Liver (tissue), 9 donors: ENCODE data around the gene KSR2. TPM values are rescaled to one million over a fixed set of nuclear protein-coding genes. Genes with fewer than 3 reads are reported as not detected.

Experiments
- DNase-seq: peaks from one replicate; pipeline ENCODE4 v3.0.0-alpha.2; 2017; ENCODE audit warnings: low spot score
- H3K27ac ChIP-seq, 2 donors: one replicate each; pipeline ENCODE4 v1.7.0; 2013; ENCODE audit warnings: inconsistent platforms in 2 of 2, low read length in 2 of 2, control low read depth in 1 of 2, low read depth in 1 of 2, mild to moderate bottlenecking in 1 of 2
- H3K27me3 ChIP-seq, 4 donors: one replicate each; pipeline versions ENCODE4 v1.6.1 to v1.7.0; 2013; ENCODE audit warnings: low read length in 3 of 4, inconsistent platforms in 1 of 4, mild to moderate bottlenecking in 1 of 4, moderate library complexity in 1 of 4; ENCODE audit not compliant: control insufficient read depth in 4 of 4, insufficient read depth in 4 of 4
- H3K36me3 ChIP-seq, 4 donors: one replicate each; pipeline versions ENCODE4 v1.6.1 to v1.7.0; 2013; ENCODE audit warnings: low read length in 3 of 4, mild to moderate bottlenecking in 3 of 4, low read depth in 1 of 4, moderate library complexity in 1 of 4; ENCODE audit not compliant: control insufficient read depth in 4 of 4, insufficient read depth in 3 of 4
- H3K4me1 ChIP-seq, 4 donors: one replicate each; pipeline versions ENCODE4 v1.6.1 to v1.7.0; 2013; ENCODE audit warnings: low read length in 3 of 4, mild to moderate bottlenecking in 3 of 4, moderate library complexity in 1 of 4; ENCODE audit not compliant: control insufficient read depth in 4 of 4, insufficient read depth in 4 of 4
- H3K4me3 ChIP-seq, 3 donors: one replicate each; pipeline versions ENCODE4 v1.6.1 to v1.7.0; 2013; ENCODE audit warnings: low read length in 3 of 3, control low read depth in 1 of 3, low read depth in 1 of 3, mild to moderate bottlenecking in 1 of 3
- H3K9ac ChIP-seq, 2 donors: one replicate each; pipeline ENCODE4 v1.7.0; 2013; ENCODE audit warnings: low read length in 2 of 2, mild to moderate bottlenecking in 2 of 2, moderate library complexity in 2 of 2, control low read depth in 1 of 2, low read depth in 1 of 2
- H3K9me3 ChIP-seq, 4 donors: one replicate each; pipeline versions ENCODE4 v1.6.1 to v1.7.0; 2013; ENCODE audit warnings: low read length in 3 of 4; ENCODE audit not compliant: control insufficient read depth in 4 of 4
- FOXA2 ChIP-seq: IDR thresholded peaks from 2 replicates; pipeline ENCODE4 v1.6.1; 2016; ENCODE audit warnings: antibody characterized with exemption
- GABPA ChIP-seq, 2 donors: IDR thresholded peaks in 1 of 2; conservative IDR thresholded peaks in 1 of 2; 2 replicates each; pipeline ENCODE4 v1.6.1; 2016; ENCODE audit warnings: antibody characterized with exemption in 2 of 2, mild to moderate bottlenecking in 1 of 2, moderate library complexity in 1 of 2
- HNF4A ChIP-seq, 2 donors: conservative IDR thresholded peaks; 2 replicates each; pipeline ENCODE4 v1.6.1; 2016; ENCODE audit warnings: antibody characterized with exemption in 2 of 2, mild to moderate bottlenecking in 2 of 2
- HNF4G ChIP-seq: IDR thresholded peaks from 2 replicates; pipeline ENCODE4 v1.6.1; 2016; ENCODE audit warnings: antibody characterized with exemption
- JUND ChIP-seq, 2 donors: IDR thresholded peaks; 2 replicates each; pipeline ENCODE4 v1.6.1; 2016; ENCODE audit warnings: antibody characterized with exemption in 2 of 2
- NR2F2 ChIP-seq: IDR thresholded peaks from 2 replicates; pipeline ENCODE4 v1.6.1; 2016; ENCODE audit warnings: antibody characterized with exemption
- RAD21 ChIP-seq, 2 donors: IDR thresholded peaks; 2 replicates each; pipeline ENCODE4 v1.6.1; 2016; ENCODE audit warnings: antibody characterized with exemption in 2 of 2, mild to moderate bottlenecking in 2 of 2
- RXRA ChIP-seq, 2 donors: IDR thresholded peaks; 2 replicates each; pipeline ENCODE4 v1.6.1; 2017 to 2018; ENCODE audit warnings: antibody characterized with exemption in 2 of 2, mild to moderate bottlenecking in 1 of 2
- SP1 ChIP-seq: IDR thresholded peaks from 2 replicates; pipeline ENCODE4 v1.6.1; 2018; ENCODE audit warnings: antibody characterized with exemption, mild to moderate bottlenecking
- TAF1 ChIP-seq: conservative IDR thresholded peaks from 2 replicates; pipeline ENCODE4 v1.6.1; 2016; ENCODE audit warnings: antibody characterized with exemption, mild to moderate bottlenecking
- YY1 ChIP-seq: IDR thresholded peaks from 2 replicates; pipeline ENCODE4 v1.6.1; 2016; ENCODE audit warnings: antibody characterized with exemption, mild to moderate bottlenecking
- WGBS: extraction: QIAGEN DNeasy Blood & Tissue Kit; methylation state at CpG from one replicate; pipeline ENCODE4 v1.1.7; 2013; 5-methylcytosine and 5-hydroxymethylcytosine counted together
- polyA plus RNA-seq, 2 donors: library from polyadenylated mRNA; stranded (reverse) in 1 of 2; unstranded in 1 of 2; fragments of 200-250 nt in 1 of 2; fragments of >200 nt in 1 of 2; fragmentation: Nextera tagmentation in 1 of 2; extraction: Ambion mirVana in 1 of 2; gene quantifications; one replicate each; pipeline versions ENCODE4 v1.2.1 to v1.2.3, GENCODE V29; 2013 to 2015
- total RNA-seq, 2 donors: library from RNA; depleted of rRNA; stranded (reverse); fragments of >200 nt; gene quantifications; one replicate each; pipeline ENCODE4 v1.2.3, GENCODE V29; 2014
- TF ChIP-seq, protein P1 (sequence below): IDR thresholded peaks from 2 replicates; pipeline ENCODE4 v1.6.1; 2016; ENCODE audit warnings: antibody characterized with exemption
- TF ChIP-seq, protein P2 (sequence below): IDR thresholded peaks from 2 replicates; pipeline ENCODE4 v1.6.1; 2016; ENCODE audit warnings: antibody characterized with exemption, mild to moderate bottlenecking
- TF ChIP-seq, protein P3 (sequence below): IDR thresholded peaks from 2 replicates; pipeline ENCODE4 v1.6.1; 2016; ENCODE audit warnings: antibody characterized with exemption
- TF ChIP-seq, protein P4 (sequence below): fragments of 150-350 bp; IDR thresholded peaks from 2 replicates; pipeline ENCODE4 v1.5.1; 2017; ENCODE audit warnings: improper control_type of control experiment, low read depth, low read length; ENCODE audit not compliant: missing input control
- TF ChIP-seq, protein P5 (sequence below): IDR thresholded peaks from 2 replicates; pipeline ENCODE4 v1.6.1; 2016; ENCODE audit warnings: antibody characterized with exemption
- donor health status: healthy.
- donor health status: healthy.
- donor health status: healthy.
- donor health status: healthy.
- donor health status: healthy.

The KSR2 gene
- total and polyA plus RNA-seq, 4 donors: under 0.01 to 0.02 (median under 0.01) TPM; not detected in 1

DNA sequence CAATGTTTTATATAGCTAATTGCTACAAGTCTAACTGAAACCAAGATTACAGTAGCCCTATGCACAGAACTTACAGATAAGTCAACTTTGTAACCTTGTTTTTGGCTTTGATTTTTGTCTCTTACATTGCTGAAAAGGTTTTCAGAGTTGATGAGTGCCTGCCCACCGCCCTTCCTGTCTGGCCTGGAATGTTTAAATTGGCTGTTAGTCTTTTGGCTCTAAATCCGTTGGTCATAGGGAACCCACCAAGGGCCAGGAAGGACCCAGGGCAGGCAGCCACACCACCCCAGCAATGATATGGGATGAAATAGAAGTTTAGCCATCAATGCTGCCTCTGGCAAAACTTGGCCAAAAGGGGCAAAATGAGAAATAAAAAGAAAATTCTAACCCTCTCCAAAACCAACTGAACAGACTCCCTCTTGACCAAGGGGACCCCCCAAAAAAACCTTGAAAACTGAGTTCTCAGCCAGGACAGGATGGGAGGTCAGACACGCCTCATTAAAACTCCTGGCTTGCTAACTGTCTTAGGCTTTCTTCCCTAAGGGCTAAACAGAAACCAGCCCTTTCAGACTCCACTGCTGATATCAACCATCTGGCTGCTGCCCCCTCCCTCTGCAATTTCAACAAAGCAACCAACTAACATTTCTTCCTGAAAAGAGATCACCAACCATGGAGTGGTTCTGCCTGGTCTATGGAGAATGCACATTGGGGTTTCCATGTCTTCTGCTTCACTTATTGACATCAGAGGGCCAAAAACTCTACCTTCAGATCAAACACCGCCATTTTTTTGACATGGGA is 365.3 kb downstream of the KSR2 start (continued):
- TF ChIP-seq FOXA2 (no peak), HNF4G (no peak), RAD21 (IDR thresholded peaks at IDR 0.05) (no peak), YY1 (no peak), JUND (IDR thresholded peaks at IDR 0.05) (no peak), HNF4A (conservative IDR thresholded peaks at IDR 0.05) (no peak)

DNA sequence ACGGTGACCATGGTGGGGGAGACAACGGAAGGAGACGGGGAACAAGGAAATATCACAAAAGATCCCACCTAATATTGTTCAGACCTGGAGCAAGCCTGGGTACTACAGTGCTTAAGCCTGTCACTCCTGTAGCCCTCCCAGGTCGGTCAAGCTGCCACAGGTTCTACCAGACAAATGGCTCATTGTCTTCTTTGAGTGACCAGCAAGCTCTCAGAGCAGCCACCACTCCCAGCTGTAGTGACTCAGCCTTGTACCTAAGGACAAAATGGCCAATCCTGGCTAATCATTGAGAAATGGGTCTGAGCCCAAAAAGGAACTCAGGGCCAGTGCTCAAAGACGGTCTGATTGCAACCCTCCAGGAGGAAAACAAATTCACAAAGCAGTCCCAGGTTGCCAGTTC is 368.9 kb downstream of the KSR2 start:
- TF ChIP-seq JUND (IDR thresholded peaks at IDR 0.05) (no peak), RAD21 (IDR thresholded peaks at IDR 0.05) (no peak), HNF4A (conservative IDR thresholded peaks at IDR 0.05) (no peak), FOXA2 (no peak), RXRA (IDR thresholded peaks at IDR 0.05) (no peak), GABPA (IDR thresholded peaks at IDR 0.05 in 1 of 2, conservative IDR thresholded peaks at IDR 0.05 in 1 of 2) (no peak)
- TF ChIP-seq, protein P1, sequence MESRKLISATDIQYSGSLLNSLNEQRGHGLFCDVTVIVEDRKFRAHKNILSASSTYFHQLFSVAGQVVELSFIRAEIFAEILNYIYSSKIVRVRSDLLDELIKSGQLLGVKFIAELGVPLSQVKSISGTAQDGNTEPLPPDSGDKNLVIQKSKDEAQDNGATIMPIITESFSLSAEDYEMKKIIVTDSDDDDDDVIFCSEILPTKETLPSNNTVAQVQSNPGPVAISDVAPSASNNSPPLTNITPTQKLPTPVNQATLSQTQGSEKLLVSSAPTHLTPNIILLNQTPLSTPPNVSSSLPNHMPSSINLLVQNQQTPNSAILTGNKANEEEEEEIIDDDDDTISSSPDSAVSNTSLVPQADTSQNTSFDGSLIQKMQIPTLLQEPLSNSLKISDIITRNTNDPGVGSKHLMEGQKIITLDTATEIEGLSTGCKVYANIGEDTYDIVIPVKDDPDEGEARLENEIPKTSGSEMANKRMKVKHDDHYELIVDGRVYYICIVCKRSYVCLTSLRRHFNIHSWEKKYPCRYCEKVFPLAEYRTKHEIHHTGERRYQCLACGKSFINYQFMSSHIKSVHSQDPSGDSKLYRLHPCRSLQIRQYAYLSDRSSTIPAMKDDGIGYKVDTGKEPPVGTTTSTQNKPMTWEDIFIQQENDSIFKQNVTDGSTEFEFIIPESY: no peak
- TF ChIP-seq, protein P2, sequence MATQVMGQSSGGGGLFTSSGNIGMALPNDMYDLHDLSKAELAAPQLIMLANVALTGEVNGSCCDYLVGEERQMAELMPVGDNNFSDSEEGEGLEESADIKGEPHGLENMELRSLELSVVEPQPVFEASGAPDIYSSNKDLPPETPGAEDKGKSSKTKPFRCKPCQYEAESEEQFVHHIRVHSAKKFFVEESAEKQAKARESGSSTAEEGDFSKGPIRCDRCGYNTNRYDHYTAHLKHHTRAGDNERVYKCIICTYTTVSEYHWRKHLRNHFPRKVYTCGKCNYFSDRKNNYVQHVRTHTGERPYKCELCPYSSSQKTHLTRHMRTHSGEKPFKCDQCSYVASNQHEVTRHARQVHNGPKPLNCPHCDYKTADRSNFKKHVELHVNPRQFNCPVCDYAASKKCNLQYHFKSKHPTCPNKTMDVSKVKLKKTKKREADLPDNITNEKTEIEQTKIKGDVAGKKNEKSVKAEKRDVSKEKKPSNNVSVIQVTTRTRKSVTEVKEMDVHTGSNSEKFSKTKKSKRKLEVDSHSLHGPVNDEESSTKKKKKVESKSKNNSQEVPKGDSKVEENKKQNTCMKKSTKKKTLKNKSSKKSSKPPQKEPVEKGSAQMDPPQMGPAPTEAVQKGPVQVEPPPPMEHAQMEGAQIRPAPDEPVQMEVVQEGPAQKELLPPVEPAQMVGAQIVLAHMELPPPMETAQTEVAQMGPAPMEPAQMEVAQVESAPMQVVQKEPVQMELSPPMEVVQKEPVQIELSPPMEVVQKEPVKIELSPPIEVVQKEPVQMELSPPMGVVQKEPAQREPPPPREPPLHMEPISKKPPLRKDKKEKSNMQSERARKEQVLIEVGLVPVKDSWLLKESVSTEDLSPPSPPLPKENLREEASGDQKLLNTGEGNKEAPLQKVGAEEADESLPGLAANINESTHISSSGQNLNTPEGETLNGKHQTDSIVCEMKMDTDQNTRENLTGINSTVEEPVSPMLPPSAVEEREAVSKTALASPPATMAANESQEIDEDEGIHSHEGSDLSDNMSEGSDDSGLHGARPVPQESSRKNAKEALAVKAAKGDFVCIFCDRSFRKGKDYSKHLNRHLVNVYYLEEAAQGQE: no peak
- H3K27ac ChIP-seq: no peak overlapping the region
- no peak overlapping the region for H3K9ac ChIP-seq
- WGBS: 65% methylated on average over 5 of the region's 5 CpGs
- no peak overlapping the region for H3K4me3 ChIP-seq
- H3K4me1 ChIP-seq: no peaks in the 10 kb centered on the region
- H3K36me3 ChIP-seq: no peaks in the 10 kb centered on the region
- H3K9me3 ChIP-seq: no peaks in the 10 kb centered on the region
- no peaks in the 10 kb centered on the region for H3K27me3 ChIP-seq
- DNase-seq: no peak

DNA sequence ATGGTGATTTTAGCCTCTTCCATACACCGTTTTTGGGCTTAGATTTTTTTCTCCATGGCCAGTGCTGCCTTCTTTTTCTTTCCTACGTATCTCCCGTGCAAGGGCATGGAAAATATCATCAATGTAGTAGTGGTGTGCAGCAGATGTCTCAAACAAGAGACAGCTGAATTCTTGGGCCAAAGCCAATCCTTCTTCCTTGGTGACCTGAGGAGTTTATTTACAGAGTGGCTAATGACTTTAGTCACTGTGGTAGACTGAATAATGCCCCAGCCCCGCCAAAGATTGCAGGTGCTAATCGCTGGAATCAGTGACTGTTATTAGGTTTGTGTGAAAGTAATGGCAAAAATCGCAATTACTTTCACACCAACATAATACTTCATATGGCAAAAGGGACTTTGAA is 371.8 kb downstream of the KSR2 start:
- H3K4me1 ChIP-seq: no peaks in the 10 kb centered on the region
- no peak overlapping the region for H3K9ac ChIP-seq
- no peaks in the 10 kb centered on the region for H3K9me3 ChIP-seq
- H3K27ac ChIP-seq: no peak overlapping the region
- no peak overlapping the region for H3K4me3 ChIP-seq
- H3K27me3 ChIP-seq: peaks cover 0 to 5% (median 0%) of the 10 kb centered on the region in 4 donors
- no peaks in the 10 kb centered on the region for H3K36me3 ChIP-seq
- 51% methylated on average over 6 of the region's 6 CpGs for WGBS
- no peak for DNase-seq
- TF ChIP-seq, protein P3, sequence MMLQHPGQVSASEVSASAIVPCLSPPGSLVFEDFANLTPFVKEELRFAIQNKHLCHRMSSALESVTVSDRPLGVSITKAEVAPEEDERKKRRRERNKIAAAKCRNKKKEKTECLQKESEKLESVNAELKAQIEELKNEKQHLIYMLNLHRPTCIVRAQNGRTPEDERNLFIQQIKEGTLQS: no peak
- TF ChIP-seq, protein P2: no peak
- no peak for TF ChIP-seq SP1
- TF ChIP-seq HNF4A (conservative IDR thresholded peaks at IDR 0.05): no peak
- no peak for TF ChIP-seq TAF1
- TF ChIP-seq HNF4G: no peak
- TF ChIP-seq, protein P4, sequence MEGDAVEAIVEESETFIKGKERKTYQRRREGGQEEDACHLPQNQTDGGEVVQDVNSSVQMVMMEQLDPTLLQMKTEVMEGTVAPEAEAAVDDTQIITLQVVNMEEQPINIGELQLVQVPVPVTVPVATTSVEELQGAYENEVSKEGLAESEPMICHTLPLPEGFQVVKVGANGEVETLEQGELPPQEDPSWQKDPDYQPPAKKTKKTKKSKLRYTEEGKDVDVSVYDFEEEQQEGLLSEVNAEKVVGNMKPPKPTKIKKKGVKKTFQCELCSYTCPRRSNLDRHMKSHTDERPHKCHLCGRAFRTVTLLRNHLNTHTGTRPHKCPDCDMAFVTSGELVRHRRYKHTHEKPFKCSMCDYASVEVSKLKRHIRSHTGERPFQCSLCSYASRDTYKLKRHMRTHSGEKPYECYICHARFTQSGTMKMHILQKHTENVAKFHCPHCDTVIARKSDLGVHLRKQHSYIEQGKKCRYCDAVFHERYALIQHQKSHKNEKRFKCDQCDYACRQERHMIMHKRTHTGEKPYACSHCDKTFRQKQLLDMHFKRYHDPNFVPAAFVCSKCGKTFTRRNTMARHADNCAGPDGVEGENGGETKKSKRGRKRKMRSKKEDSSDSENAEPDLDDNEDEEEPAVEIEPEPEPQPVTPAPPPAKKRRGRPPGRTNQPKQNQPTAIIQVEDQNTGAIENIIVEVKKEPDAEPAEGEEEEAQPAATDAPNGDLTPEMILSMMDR: no peak
- no peak for TF ChIP-seq GABPA (IDR thresholded peaks at IDR 0.05 in 1 of 2, conservative IDR thresholded peaks at IDR 0.05 in 1 of 2)
- TF ChIP-seq, protein P5, sequence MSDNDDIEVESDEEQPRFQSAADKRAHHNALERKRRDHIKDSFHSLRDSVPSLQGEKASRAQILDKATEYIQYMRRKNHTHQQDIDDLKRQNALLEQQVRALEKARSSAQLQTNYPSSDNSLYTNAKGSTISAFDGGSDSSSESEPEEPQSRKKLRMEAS: no peak
- TF ChIP-seq JUND (IDR thresholded peaks at IDR 0.05): no peak
- no peak for TF ChIP-seq NR2F2
